ENCODE results near the gene AIPL1.

GRCh38 chr17:6456321-6456720 is 21.4 kb upstream of the AIPL1 start:
- TF ChIP-seq CTCF (optimal IDR thresholded peaks at IDR 0.05 in 1 of 3, IDR thresholded peaks at IDR 0.05 in 1 of 3, conservative IDR thresholded peaks at IDR 0.05 in 1 of 3; ENCODE audit: extremely low read depth in 1 of 3, insufficient read depth in 2 of 3, low read length in 3 of 3) (no peak), EZH2 (IDR thresholded peaks at IDR 0.05; ENCODE audit: low read length) (no peak)
